Urothelium cell line (cell line): Measurements from ENCODE around the gene BRPF1.

ENCODE experiments used
- DNase-seq: peaks from one replicate; pipeline ENCODE4 v3.0.0; 2011; ENCODE audit warnings: low spot score, mixed read lengths
- FAIRE-seq: peaks from 2 replicates; lab custom pipeline; 2011; peaks lifted over from hg19 to GRCh38; lab: Jason Lieb, UNC

BRPF1 gene

GRCh38 chr3:9731206-9732079, at the start of gene BRPF1:
Gene BRPF1 (plus strand): TSS chr3:9731735. CDS start chr3:9734141, 2,406 bp downstream.
- FAIRE-seq (no peak), DNase-seq (peak; percentile 100)

GRCh38 chr3:9682096-9682495, 49.4 kb upstream of the BRPF1 start:
- FAIRE-seq: no peak
- DNase-seq: no peak

- DNase-seq (no peak), FAIRE-seq (no peak)
These were observed 48.1 kb upstream of the BRPF1 start for GRCh38 chr3:9683426-9683825.

- DNase-seq (no peak), FAIRE-seq (no peak)
These were observed 46.1 kb upstream of the BRPF1 start for GRCh38 chr3:9685216-9686049.

- FAIRE-seq: no peak
- no peak for DNase-seq
These were observed 45.4 kb upstream of the BRPF1 start for GRCh38 chr3:9686050-9686550.

GRCh38 chr3:9686703-9687102, 44.8 kb upstream of the BRPF1 start:
- DNase-seq: no peak
- no peak for FAIRE-seq

- DNase-seq: no peak
- no peak for FAIRE-seq
These were observed 44.0 kb upstream of the BRPF1 start for GRCh38 chr3:9687514-9687913.

GRCh38 chr3:9688961-9689360, 42.6 kb upstream of the BRPF1 start:
- FAIRE-seq: no peak
- no peak for DNase-seq

- DNase-seq (no peak), FAIRE-seq (no peak)
These were observed 41.8 kb upstream of the BRPF1 start for GRCh38 chr3:9689757-9690156.

- FAIRE-seq: no peak
- DNase-seq: no peak
These were observed 40.8 kb upstream of the BRPF1 start for GRCh38 chr3:9690451-9691450.

- DNase-seq: no peak
- no peak for FAIRE-seq
These were observed 39.9 kb upstream of the BRPF1 start for GRCh38 chr3:9691636-9692035.

- DNase-seq: no peak
- FAIRE-seq: no peak
These were observed 39.1 kb upstream of the BRPF1 start for GRCh38 chr3:9692416-9692815.

GRCh38 chr3:9695345-9695744, 36.2 kb upstream of the BRPF1 start:
- FAIRE-seq (no peak), DNase-seq (no peak)

GRCh38 chr3:9695746-9696145, 35.8 kb upstream of the BRPF1 start:
- DNase-seq (no peak), FAIRE-seq (no peak)

- FAIRE-seq: no peak
- no peak for DNase-seq
These were observed 34.9 kb upstream of the BRPF1 start for GRCh38 chr3:9696480-9697220.

GRCh38 chr3:9697892-9698291, 33.6 kb upstream of the BRPF1 start:
- DNase-seq: no peak
- FAIRE-seq: no peak

GRCh38 chr3:9698293-9698692, 33.2 kb upstream of the BRPF1 start:
- no peak for DNase-seq
- FAIRE-seq: no peak

- no peak for DNase-seq
- FAIRE-seq: no peak
These were observed 31.0 kb upstream of the BRPF1 start for GRCh38 chr3:9700536-9700935.

- DNase-seq: no peak
- FAIRE-seq: no peak
These were observed 30.5 kb upstream of the BRPF1 start for GRCh38 chr3:9701006-9701405.

GRCh38 chr3:9701711-9702110, 29.8 kb upstream of the BRPF1 start:
- FAIRE-seq: no peak
- DNase-seq: no peak
